GM21723 (cell line): ENCODE data around the gene C10orf53.
"Not testable (repeated sequence)": the region's sequence is repeated elsewhere in the genome, so short reads cannot be mapped to it uniquely, and the experiment has no call there.

ENCODE experiments used
- ATAC-seq: cut with Tn5 transposase; IDR thresholded peaks from one replicate; pipeline ENCODE4 v1.9.1; 2021; ENCODE audit warnings: mild to moderate bottlenecking, moderate library complexity; ENCODE audit not compliant: unreplicated experiment

Gene C10orf53

DNA sequence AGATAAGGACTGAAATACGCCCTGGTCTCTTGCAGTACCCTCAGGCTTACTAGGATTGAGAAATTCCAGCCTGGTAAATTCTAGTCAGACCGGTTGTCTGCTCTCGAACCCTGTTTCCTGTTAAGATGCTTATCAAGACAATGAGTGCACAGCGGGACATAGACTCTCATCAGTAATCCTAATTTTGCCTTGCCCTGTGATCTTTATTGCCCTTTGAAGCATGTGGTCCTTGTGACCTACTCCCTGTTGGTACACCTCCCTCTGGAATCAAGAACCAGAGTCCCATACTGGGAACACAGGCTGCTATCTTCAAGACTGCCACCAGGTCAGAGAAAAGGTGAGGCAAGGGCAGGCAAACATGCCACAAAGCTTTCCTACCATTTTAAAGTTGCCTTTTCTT lies 7.2 kb downstream of the C10orf53 start:
- ATAC-seq, result no peak

DNA sequence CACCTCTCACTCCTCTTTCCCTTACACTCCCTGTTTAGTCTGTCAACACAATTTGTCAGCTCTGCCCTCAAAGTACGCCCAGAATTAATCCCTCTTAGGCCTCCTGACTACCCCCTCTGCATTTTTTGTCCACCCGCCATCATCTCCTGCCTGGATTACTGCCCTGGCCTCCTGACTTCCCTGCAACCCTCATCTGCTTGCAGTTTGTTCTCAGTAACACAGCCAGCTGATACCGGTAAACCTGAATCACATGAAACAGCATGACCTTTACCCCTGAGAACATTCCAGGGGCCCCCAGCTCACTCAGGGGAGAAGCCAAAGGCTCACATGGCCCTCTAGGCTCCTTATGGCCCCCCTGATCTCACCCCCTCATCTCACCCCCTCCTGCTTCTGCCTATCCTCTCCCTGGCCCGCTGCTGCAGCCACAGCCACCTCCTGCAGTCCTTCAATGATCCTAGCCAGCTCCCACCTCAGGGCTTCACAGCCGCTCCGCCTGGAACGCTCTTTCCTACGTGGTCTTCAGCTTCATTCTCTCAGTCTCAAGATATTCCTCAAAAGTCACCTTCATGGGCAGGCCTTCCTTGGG lies 8.9 kb downstream of the C10orf53 start:
- no peak for ATAC-seq

GRCh38 chr10:49688920-49689319 lies 9.5 kb downstream of the C10orf53 start:
- ATAC-seq, result no peak

- ATAC-seq, result no peak
Measured at GRCh38 chr10:49689882-49690510, 10.5 kb downstream of the C10orf53 start.

DNA sequence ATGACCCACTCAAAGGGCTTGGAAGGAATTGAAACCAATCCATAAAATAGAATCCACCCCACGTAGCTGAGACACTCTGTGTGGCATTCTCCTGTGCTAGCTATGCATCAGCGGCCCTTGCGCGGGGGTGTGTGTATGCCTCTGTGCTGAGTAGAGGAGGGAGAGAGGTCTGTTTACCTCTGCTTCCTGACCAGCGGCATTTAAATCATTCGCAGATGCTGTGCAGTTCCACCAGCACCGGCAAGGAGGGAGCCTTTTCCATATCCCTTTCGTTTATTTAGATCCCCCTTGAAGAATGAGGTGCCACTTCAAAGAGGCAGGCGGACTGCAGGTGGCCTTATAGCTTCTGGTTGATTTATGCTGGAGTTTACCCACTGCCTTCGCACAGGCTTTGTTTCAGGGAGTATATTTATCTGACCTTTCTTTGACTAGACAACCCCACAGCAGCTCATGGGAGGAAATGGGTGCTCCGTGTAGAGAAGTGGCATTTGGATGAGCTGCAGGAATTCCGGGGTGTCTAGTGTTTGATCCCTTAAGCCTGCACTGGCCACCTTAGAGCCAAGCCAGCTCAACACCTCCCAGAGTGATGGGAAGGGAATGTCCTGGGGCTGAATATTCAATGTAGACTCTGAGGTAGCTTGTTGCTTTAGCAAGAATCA lies 11.4 kb downstream of the C10orf53 start:
- ATAC-seq, result no peak

GRCh38 chr10:49691588-49691987 lies 12.1 kb downstream of the C10orf53 start:
- ATAC-seq, result no peak

DNA sequence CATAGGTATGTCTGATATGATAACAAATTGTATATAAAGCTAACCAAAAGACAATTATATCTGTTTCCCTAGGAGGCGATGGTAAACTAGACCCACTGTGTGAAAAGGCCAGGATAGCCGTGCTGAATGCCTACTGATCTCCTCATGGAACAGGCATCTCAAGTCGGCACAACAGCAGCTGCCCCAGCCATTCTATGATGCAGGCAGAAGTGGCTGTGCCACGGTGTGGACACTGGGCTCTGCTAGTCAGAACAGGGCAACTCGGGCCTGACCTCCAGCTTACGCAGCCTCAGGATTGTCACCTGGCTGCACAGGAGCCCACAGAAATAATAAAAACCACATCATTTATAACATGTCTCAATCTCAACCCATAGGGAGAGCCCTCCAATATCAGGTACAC lies 15.0 kb downstream of the C10orf53 start:
- ATAC-seq, result no peak

GRCh38 chr10:49696311-49696710 lies 16.9 kb downstream of the C10orf53 start:
- ATAC-seq, result no peak

- no peak for ATAC-seq
Measured at GRCh38 chr10:49698679-49699078, 19.2 kb downstream of the C10orf53 start.

DNA sequence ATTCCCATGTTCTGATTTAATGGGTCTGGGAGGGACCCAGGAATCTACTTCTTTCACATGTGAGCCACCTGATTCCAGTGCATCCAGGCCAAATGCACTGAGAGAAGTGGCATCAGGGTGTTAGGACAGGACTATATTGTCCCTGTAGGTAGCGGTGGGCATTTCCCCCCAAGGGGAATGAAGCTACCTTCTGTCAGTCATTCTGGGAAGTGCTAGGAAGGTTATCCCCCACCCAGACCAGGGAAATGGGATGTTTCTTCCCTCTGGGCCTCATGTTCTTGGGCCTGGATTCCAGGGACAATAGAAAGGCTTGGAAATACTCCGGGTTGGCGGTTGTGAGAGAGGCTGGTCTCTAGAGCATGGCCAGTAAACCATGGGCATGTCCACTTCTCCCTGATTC lies 20.8 kb downstream of the C10orf53 start:
- ATAC-seq, result no peak

GRCh38 chr10:49700997-49701396 lies 21.5 kb downstream of the C10orf53 start:
- ATAC-seq, result no peak

GRCh38 chr10:49707585-49707984 lies 28.1 kb downstream of the C10orf53 start:
- no peak for ATAC-seq

DNA sequence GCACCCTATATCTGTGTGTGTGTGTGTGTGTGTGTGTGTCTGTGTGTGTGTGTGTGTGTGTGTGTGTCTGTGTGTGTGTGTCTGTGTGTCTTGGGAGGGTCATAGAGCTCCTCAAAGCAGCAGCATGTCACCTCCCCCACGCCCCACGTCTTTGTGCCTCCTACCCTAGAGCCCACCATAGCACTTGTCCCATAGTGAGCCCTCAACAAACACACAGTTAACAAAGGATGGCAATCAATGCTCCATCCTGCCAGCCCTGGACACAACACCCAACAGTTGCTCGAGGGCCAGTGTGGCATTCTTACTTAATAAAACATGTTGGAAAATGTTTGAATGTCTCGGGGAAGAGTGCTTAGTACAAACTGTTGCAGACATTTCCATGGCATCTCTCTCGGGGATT lies 30.5 kb downstream of the C10orf53 start:
- no peak for ATAC-seq

GRCh38 chr10:49710966-49711365 lies 31.5 kb downstream of the C10orf53 start:
- ATAC-seq, result no peak

GRCh38 chr10:49711481-49711880 lies 32.0 kb downstream of the C10orf53 start:
- ATAC-seq, result no peak

- no peak for ATAC-seq
Measured at GRCh38 chr10:49713266-49713665, 33.8 kb downstream of the C10orf53 start.

DNA sequence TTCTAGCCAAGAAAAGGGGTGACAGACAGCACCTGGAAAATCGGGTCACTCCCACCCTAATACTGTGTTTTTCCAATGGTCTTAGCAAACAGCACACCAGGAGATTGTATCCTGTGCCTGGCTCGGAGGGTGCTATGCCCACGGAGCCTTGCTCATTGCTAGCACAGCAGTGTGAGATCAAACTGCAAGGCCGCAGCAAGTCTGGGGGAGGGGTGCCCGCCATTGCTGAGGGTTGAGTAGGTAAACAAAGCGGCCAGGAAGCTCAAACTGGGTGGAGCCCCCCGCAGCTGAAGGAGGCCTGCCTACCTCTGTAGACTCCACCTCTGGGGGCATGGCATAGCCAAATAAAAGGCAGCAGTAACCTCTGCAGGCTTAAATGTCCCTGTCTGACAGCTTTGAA lies 35.7 kb downstream of the C10orf53 start:
- not testable (repeated sequence) for ATAC-seq

DNA sequence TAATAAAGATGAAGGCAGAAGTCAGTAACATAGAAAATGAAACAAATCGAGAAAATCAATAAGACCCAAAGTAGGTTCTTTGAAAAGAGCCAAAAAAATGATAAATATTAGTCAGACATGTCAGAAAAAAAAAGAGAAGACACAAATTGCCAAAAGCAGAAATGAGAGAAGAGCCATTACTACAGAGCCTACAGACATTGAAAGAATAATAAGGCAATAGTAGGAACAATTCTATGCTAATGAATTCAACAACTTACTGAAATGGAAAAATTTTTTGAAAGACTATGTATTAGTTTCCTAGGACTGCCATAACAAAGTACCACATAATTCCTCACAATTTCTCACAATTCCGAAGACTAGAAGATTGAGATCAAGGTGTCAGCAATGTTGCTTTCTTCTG lies 47.1 kb downstream of the C10orf53 start:
- no peak for ATAC-seq

GRCh38 chr10:49733866-49734265 lies 54.4 kb downstream of the C10orf53 start:
- ATAC-seq, result no peak

DNA sequence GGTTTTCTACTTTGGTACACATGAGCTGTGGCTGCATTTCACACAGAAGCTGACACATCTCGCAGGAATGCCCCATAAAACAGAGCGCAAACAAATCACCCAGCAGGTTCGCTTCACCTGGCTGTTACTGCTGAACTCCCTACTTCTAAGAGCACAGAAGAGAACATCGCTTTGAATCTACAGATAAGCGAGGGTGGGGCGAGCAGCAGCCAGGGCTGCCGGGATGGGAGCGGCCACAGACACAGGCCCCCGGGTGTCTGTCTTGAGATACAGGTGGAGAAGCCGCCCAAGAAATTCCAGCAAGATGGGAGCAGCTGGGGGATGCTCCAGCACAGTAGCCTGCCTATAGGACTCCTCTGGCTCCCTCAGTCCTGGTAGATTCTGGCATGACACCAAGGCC lies 55.2 kb downstream of the C10orf53 start:
- ATAC-seq, result no peak

DNA sequence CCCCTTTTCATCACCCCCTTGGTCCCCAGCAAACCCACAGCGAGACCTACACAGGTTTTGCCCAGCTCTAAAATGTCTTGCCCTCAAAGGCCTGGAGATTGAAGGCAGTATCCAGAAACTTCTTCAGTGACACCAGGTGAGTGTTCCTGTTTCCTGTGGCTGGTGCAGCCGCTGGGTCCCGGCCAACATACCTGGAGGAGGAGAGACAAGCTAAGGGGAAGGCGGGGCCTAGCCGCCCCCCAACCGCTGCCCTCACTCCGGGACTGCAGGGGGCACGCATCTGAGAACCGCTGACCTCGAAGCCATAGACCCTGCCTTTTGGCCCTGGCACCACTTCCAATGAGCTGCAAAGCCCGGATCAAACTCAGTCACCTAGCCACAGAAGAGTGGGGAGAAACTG lies 55.7 kb downstream of the C10orf53 start:
- no peak for ATAC-seq

DNA sequence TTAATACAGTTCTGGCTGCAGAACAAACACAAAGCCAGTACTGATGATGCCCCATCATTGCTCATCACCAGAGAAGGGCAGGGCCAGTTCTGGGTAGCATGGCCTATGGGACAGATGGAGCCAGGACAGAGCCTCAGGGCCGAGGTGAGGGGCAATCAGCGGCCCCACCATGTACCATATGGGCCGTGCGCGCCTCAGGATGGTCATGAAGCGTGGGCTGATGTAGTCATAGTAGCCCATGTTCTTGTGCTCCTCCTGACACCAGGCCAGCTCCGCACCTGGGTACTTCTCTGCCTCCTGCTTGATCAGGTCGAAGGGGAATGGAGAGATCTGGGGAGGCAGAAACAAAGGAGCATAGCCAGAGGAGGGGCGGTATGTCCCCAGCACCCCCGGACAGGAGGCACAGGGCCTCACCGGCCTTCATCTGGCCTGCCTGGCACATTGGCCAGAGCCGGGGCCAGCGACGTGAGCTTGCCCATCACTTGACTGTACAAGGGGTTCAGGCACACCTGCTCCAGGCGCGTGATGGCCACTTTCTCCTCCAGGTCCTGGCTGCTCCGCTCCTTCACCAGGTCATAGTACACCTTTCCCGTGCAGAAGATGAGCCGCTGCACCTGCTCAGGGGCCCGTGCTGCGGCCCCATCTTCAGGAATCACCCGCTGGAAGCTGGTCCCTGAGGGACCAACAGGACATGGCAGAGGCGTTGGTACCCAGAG lies 56.6 kb downstream of the C10orf53 start:
- ATAC-seq, result no peak
